Stimulated activated CD8-positive, alpha-beta memory T cell treated with anti-CD3 and anti-CD28 coated beads, Interleukin-15, amount 100 ng/mL, for 24 hours (primary cell): Measurements from ENCODE around the gene SMIM29.
"Not testable (repeated sequence)": the region's sequence is repeated elsewhere in the genome, so short reads cannot be mapped to it uniquely, and the experiment has no call there.

Source experiments
- DNase-seq: peaks from one replicate; pipeline ENCODE4 v3.0.0-alpha.2; 2020; ENCODE audit warnings: low read depth

Gene SMIM29

GRCh38 chr6:34267746-34268145 is 18.9 kb upstream of the SMIM29 start:
- no peak for DNase-seq

DNA sequence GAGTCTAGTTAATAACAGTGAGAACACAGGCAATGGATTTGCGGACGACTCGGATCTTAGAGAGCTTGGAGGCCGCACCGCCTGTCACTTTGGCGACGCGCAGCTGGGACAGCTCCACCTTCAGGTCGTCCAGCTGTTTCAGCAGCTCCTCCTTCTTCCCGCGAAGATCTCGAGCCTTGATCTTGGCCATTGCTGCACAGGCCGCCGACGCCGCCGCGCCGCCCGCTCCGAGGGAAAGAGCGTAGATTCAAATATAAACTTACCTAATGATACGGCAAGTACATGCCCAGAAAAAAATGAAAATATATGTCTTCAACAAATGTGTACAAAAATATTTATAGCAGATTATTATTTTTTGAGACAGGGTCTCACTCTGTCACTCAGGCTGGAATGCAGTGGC is 14.7 kb upstream of the SMIM29 start:
- DNase-seq = not testable (repeated sequence)

DNA sequence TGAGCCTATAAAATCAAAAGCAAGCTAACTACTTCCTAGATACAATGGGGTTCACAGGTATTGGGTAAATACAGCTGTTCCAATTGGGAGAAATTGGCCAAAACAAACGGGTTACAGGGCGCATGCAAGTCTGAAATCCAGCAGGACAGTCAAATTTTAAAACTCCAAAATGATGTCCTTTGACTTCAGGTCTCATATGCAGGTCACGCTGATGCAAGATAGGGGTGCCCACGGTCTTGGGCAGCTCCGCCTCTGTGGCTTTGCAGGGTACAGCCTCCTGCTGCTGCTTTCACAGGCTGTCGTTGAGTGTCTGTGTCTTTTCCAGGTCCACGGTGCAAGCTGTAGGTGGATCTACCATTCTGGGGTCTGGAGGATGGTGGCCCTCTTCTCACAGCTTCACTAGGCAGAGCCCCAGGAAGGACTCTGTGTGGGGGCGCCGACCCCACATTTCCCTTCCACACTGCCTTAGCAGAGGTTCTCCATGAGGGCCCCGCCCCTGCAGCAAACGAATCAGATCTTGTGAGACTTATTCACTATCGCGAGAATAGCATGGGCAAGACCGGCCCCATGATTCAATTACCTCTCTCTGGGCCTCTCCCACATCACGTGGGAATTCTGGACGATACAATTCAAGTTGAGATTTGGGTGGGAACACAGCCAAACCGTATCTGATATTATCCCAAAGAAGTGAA is 11.9 kb upstream of the SMIM29 start:
- DNase-seq = no peak

GRCh38 chr6:34259529-34260069 is 10.8 kb upstream of the SMIM29 start:
- no peak for DNase-seq

GRCh38 chr6:34252395-34252794 is 3.6 kb upstream of the SMIM29 start:
- not testable (repeated sequence) for DNase-seq

DNA sequence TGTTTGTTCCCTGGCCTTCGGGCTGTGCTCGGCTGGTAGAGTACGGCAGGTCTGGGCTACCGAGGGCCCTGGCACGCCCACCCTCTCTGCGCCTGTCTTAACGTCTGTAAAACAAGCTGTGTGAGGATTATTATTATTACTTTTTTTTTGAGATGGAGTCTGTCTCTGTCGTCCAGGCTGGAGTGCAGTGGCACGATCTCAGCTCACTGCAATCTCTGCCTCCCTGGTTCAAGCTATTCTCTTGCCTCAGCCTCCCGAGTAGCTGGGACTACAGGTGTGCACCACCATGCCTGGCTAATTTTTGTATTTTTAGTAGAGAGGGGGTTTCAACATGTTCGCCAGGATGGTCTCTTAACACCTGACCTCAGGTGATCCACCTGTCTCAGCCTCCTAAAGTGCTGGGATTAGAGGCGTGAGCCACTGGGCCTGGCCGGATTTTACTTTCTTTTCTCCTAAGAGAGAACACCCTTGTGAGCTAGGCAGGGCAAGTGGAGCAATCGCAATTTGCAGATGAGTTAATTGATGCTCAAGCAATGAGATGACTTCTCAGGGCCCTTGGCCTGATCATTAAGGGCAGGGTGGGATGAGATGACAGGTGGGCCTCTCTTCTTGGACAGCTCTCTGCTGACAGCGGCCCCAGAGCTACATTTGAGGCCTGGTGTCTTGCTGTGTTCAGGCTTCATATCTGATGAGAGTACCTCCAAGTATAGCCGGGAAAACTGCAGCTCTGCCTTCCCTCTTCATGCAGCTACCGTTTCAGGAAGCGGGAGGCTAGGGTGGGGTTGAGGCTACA is 859 bp upstream of the SMIM29 start:
- no peak for DNase-seq

DNA sequence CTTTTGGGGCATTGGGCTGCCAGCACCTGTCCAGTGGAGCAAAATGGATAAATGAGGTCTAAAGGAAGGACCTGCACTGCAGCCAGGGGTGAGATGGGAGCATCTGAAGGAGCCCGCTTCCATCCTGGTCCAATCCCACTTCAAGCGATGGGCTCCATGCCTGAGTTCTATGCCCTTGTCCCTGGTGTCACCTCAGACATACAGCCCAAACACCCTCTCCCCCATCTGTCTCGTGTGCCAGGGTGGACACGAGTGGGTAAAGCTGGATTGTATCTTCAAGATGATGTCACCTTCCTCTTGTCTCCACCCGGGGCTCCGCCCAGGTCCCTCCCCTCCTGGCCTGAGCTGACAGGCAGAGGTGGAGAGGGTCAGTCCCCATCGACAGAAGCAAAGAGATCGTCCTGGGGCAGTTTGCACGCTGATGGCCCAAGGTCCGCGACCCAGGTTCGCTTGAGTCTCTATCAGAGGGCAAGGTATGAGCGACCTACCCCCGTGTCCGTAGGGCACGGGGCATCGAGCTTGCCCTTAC is 544 bp downstream of the SMIM29 start:
- DNase-seq = no peak

DNA sequence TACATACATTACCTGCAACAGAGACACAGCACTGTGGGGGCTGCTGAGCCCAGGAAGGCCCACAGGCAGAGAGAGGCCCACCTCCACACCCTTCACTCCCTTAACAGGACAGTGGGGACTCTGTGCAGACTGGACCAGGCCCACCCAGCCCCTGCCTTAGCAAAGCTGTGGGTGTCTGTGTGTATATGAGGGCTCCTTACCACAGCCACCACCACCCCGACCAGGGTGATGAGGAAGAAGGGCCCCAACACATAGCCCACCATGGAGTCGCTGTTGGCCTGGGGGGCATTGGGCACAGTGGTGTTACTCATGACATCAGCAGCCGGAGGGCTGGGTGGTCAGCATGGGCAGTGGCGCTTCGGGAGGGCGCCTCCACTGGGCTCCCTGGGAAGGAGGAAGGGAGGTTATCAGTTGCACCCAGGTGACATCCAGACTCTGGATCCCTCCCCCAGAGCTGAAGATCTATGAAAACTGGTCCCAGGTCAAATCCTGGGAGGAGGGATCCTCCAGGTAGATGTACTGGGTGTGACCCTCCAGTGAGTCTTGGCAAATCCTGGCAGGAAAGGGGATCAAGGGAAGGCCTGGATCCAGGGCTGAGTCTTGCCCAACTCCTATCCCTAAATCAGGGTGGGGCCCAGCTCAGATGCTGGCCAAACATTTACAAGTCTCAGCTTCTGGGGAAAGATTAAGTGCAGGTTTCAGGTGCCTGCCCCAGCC is 1.2 kb downstream of the SMIM29 start:
- no peak for DNase-seq

- no peak for DNase-seq
Measured at GRCh38 chr6:34246563-34247391, 2.0 kb downstream of the SMIM29 start.

DNA sequence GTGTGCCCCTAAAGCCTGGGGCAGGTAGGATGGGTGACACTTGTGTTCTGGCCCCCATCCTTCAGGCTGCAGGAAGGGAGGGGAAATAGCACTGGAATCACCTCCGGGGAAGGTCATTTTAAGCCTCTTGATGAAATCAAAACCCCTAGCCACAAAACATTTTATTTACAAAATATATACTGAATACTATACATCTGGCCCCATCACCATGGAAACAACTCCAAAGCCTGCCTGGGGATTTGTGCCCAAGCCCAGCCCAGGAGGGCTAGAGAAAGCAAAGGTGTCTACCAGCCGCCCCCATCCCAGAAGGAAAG is 2.6 kb downstream of the SMIM29 start:
- no peak for DNase-seq

DNA sequence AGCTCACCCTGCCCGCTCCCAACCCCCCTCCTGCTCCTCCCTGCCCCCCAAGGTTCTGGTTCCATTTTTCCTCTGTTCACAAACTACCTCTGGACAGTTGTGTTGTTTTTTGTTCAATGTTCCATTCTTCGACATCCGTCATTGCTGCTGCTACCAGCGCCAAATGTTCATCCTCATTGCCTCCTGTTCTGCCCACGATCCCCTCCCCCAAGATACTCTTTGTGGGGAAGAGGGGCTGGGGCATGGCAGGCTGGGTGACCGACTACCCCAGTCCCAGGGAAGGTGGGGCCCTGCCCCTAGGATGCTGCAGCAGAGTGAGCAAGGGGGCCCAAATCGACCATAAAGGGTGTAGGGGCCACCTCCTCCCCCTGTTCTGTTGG is 3.1 kb downstream of the SMIM29 start:
- not testable (repeated sequence) for DNase-seq

DNA sequence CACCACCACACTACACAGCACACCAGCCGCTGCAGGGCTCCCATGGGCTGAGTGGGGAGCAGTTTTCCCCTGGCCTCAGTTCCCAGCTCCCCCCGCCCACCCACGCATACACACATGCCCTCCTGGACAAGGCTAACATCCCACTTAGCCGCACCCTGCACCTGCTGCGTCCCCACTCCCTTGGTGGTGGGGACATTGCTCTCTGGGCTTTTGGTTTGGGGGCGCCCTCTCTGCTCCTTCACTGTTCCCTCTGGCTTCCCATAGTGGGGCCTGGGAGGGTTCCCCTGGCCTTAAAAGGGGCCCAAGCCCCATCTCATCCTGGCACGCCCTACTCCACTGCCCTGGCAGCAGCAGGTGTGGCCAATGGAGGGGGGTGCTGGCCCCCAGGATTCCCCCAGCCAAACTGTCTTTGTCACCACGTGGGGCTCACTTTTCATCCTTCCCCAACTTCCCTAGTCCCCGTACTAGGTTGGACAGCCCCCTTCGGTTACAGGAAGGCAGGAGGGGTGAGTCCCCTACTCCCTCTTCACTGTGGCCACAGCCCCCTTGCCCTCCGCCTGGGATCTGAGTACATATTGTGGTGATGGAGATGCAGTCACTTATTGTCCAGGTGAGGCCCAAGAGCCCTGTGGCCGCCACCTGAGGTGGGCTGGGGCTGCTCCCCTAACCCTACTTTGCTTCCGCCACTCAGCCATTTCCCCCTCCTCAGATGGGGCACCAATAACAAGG is 3.6 kb downstream of the SMIM29 start:
- not testable (repeated sequence) for DNase-seq

GRCh38 chr6:34243901-34244884 is 4.6 kb downstream of the SMIM29 start:
- no peak for DNase-seq

DNA sequence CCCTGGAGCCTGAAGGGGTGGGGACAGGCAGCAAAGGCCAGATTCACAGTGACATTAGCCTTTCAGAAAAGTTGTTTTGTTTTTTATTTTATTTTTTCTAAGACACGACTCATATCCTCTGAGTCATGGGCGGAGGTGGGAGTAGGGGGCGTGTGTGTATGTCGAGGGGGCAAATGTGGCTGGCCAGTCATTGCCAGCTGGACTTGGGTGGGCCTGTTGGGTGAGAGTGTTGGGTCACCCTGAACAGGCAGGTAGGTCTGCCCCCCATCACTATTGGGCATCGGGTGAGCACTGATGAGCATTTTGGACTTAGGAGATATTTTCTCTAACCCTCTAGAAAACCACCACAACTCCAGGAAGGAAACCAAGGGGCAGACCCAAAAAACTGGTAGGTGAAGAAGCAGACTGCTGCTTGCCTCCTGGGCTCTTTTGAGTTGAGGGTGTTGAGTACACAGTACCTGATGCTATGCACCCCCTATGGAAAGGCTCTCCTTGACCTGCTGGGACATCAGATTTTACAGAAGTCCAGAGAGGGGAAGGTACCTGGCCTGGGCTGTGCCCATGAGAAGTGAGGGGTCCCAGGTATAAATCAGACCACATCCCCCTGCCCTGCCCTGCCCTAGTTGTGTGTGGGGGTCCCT is 5.6 kb downstream of the SMIM29 start:
- no peak for DNase-seq

GRCh38 chr6:34242252-34243130 is 6.3 kb downstream of the SMIM29 start:
- no peak for DNase-seq

DNA sequence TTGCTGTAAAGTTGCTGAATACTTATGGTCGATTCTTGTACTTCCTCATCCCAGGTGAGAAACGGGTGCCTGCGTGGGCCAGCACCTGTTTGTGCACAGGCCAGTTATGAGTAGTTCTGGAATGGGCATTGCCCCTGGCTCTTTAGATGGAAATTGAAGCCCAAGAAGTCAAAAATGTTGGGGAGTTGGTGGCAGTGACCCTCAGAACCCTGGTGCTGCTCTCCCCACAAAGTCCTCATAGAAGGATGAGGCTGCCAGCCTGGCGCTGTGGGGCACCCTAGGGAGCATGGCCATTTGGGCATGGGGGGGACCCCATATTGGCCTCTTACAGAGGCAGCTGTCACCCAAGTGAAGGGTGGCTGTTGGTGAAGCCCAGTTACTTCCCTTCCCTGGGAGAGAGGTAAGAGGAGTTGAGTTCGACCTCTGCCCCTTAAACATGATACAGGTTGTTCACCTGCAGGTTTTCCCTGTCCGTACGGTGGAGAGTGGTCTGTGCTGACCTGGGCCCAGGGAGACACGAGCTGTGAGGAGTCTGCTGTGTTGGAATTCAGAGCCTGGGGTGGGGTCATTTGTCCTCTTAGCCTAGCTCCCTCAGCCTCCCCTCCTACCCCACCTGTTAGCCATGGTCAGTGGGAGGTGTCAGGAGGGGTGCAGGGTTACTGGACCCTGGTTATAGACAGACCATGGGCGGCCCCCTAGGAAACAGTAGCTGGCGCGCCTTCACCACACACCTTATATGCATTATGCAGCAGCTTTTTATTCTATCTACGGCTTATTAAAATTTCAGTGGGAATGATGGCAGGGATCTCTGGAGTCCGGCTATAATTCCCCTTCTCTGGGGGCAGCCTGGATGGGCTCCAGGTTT is 7.2 kb downstream of the SMIM29 start:
- DNase-seq = no peak
